ENCODE results near the gene CUL9.
"Not testable (repeated sequence)": the region's sequence is repeated elsewhere in the genome, so short reads cannot be mapped to it uniquely, and the experiment has no call there.

Gene CUL9

DNA sequence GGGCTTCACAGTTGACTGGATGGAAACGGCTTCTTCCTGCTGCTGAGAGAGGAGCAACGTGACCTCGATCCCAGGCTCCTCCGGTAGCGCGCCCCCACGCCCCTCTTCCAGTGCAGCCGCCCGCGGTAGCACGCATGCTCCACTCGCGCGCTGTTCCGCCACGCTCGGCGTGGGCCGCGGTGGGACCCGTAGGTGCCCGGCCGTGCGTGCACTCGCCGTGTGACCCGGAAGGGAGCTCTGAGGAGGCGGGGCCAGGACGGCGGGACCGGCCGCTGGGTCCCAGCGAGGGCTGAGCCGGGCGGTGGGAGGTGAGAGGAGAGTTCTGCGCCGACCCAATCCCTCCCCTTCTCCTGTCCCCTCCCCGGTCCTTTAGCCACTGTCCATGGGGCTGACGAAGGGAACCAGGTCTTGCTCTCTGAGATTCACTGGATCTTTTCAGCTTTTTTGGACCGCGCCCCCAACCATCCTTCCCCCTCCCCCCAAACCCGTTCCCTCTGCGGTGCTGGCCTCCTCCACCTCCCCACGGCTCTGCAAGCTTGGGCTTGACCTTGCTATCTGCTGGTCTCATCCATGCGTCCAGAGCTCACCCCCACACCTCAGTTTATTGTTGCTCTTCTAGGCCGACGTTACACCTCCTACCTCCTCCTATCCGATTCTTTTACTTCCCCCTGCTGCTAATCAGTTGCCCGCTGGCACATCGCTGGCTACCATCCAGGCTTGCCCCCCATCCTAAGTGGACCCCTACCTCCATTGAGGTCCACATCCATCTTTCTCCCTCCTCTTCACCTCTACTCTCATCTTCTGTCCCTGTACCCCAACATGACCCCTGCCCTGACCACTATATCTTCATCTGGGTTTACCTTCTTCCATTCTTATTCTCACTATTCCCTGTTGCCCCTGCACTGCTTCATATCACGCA lies at the start of gene CUL9:
TSS of gene CUL9 (plus strand) at position 255 of the 919 bp plus-strand sequence. CDS start 2,115 bp downstream, outside the sequence.
- peak; percentile 32 for DNase-seq

- DNase-seq: no peak
Measured at GRCh38 chr6:43138267-43138666, 43.7 kb upstream of the CUL9 start.

DNA sequence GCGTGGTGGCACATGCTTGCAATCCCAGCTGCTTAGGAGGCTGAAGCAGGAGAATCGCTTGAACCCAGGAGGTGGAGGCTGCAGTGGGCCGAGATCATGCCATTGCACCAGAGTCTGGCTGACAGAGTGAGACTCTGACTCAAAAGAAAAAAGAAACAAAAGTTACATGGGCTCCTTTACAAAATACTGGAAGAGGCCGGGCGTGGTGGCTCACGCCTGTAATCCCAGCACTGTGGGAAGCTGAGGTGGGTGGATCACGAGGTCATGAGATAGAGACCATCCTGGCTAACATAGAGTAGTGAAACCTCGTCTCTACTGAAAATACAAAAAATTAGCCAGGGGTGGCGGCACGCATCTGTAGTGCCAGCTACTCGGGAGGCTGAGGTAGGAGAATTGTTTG lies 42.0 kb upstream of the CUL9 start:
- not testable (repeated sequence) for DNase-seq

DNA sequence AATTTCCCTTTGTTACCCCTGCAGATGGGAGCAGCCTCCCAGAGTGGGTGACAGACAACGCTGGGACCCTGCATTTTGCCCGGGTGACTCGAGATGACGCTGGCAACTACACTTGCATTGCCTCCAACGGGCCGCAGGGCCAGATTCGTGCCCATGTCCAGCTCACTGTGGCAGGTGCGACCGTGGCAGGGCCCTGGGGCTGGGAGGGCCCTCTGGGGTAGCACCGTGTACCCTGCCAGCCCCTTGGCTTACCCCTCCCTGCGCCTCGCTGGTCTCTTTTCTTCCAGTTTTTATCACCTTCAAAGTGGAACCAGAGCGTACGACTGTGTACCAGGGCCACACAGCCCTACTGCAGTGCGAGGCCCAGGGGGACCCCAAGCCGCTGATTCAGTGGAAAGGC lies 40.4 kb upstream of the CUL9 start:
- DNase-seq: no peak

DNA sequence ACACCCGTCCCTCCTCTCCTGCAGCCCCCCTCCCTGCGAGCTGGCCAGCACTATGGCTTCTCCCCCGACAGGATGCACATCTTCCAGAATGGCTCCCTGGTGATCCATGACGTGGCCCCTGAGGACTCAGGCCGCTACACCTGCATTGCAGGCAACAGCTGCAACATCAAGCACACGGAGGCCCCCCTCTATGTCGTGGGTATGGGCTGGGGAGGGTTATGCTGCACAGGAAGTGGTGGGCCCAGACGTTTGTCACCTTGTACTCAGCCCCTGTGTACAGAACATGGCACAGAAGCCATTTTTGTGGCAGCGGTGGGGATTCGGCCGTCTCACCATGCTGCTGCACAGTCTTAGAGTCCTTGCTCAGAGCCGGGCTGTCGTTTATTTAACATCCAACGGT lies 39.9 kb upstream of the CUL9 start:
- no peak for DNase-seq

DNA sequence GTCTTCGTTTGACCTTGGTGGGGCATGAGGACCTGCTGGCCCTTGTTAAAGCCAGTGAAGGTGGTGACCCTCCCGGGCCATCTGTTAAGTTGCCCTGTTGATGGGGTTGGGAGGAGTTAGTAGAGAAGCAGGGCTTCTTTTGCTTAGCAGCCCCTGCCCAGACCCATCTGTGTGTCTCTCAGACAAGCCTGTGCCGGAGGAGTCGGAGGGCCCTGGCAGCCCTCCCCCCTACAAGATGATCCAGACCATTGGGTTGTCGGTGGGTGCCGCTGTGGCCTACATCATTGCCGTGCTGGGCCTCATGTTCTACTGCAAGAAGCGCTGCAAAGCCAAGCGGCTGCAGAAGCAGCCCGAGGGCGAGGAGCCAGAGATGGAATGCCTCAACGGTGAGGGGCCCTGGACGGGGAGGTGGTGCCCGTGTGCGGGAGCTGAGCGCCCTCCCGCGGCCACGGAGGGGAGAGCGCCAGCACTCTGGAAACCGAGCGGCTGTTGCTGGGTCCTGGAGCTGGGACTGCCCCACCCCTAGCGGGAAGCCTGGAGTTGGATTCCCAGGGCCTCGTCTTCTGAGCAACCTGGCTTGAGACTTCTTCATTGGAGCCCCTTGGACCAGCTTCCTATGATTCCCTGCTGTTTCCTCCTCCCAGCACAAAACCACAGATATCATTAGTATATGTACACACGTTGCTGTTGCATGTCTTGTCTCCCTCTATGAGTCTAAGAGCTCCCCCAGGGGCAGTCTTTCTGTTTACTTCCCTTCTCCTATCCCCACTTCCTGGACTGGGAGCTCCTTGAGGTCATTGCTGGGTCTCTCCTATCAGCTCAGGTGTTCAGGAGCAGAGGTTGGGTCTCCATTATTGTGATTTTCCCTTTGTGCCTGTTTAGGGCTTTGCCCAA lies 38.5 kb upstream of the CUL9 start:
- DNase-seq: no peak

- no peak for DNase-seq
Measured at GRCh38 chr6:43144879-43145278, 37.1 kb upstream of the CUL9 start.

DNA sequence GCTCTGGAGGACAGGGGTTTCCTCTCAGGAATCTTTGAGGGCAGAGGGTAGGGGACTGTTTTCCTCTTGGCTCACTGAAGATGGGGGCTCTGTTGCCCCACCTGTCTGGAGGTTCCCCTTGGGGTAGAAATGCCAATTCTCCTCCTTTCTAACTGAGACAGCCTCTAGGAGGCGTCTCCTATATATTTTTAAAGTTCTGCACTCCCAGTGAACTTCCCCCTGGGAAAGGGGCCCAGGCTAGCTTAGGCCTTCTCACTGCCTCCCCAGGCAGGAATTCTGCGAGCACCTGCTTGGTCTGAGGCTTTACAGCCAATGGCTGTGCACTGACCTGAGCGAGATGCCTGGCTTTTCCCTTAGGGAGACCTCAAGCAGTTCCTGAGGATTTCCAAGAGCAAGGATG lies 35.7 kb upstream of the CUL9 start:
- DNase-seq: no peak

- DNase-seq: no peak
Measured at GRCh38 chr6:43146709-43147688, 35.0 kb upstream of the CUL9 start.

DNA sequence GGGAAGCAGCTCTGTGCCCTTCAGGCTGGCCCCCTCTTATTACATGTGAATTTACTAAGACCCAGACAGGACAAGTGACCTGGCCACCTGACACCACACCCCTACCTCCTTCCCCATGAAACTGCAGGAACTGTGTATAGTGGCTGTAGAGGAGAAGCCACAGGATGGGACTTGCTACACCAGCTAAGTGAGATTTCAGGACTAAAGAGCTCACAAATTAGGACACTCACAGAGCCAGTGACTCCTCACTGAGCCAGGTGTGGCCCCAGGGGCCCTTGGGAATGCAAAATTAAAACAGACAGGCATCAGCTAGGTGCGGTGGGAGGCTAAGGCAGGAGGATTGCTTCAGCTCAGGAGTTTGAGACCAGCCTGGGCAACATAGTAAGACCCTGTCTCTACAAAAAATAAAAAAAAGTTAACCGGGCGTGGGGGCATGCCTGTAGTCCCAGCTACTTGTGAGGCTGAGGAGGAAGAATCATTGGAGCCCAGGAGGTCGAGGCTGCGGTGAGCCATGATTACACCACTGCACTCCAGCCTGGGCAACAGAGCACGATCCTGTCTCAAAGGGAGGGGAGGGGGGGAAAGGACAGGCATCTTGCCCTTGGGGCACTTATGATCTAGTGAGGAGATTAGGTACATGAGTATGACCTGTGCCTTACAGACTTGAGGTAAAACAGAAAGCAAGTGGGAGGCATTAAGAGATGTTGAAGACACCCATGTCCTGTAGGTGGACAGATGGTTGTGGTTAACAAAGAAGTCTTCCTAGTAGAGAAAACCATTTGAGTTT lies 34.1 kb upstream of the CUL9 start:
- no peak for DNase-seq

DNA sequence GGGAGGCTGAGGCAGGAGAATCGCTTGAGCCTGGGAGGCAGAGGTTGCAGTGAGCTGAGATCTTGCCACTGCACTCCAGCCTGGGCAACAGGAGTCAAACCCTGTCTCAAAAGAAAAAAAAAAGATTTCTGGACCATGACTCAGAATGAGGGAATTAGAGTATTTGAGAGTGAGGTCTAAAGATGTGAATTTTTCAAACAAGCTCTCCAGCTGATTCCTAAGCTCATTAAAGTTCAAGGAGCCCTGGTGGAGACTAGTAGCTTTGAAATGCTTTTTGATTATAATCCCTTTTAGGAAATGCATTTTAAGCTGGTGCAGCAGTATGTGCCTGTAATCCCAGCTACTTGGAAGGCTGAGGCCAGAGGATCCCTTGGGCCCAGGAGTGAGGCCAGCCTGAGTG lies 32.7 kb upstream of the CUL9 start:
- DNase-seq: no peak

GRCh38 chr6:43150051-43150751 lies 31.8 kb upstream of the CUL9 start:
- no peak for DNase-seq

DNA sequence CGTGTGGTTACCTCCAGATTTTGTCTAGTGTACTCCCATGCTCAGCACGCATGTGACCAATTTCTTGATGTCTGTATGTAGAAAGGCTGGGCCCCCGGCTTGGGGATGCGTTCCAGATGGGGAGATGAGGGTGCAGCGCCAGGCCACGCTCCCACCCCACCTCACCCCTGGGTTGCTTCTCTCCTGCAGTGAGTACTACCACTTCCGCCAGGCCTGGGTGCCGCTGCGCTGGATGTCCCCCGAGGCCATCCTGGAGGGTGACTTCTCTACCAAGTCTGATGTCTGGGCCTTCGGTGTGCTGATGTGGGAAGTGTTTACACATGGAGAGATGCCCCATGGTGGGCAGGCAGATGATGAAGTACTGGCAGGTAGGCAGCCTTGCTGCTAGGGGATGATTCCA lies 22.4 kb upstream of the CUL9 start:
- DNase-seq: no peak

GRCh38 chr6:43163899-43164298 lies 18.1 kb upstream of the CUL9 start:
- DNase-seq: no peak

DNA sequence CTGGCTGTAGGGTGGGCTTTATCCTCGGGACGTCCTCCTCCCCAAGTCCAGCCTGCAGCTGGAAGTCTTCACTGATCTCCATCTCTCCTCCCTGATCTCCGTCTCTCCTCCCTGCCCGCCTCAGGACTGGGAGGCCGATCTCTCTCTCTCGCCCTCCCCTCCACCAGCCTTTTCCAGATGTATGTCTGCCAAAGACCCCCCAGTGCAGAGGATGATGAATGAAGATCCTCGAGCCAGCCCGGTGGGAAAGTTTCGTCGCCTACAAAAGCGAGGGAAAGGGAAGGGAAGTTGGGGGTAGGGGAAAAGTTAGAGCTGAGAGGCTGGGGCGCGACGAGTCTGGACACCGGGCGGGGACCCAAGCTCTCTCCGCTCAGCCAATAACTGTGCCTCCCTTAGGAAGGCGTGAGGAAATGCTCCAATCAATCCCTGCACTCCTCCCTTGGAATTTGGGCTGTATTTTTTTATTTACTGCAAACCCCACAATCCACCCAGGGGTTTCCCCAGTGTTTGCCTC lies 11.5 kb upstream of the CUL9 start:
- DNase-seq: no peak

GRCh38 chr6:43170931-43171706 lies 10.9 kb upstream of the CUL9 start, which contains the start of gene SRF:
SRF (plus strand) TSS chr6:43171269; CDS start chr6:43171657, 388 bp downstream.
- DNase-seq: peak; percentile 97

DNA sequence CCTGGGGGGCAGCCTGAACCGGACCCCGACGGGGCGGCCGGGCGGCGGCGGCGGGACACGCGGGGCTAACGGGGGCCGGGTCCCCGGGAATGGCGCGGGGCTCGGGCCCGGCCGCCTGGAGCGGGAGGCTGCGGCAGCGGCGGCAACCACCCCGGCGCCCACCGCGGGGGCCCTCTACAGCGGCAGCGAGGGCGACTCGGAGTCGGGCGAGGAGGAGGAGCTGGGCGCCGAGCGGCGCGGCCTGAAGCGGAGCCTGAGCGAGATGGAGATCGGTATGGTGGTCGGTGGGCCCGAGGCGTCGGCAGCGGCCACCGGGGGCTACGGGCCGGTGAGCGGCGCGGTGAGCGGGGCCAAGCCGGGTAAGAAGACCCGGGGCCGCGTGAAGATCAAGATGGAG lies 10.3 kb upstream of the CUL9 start:
- no peak for DNase-seq

GRCh38 chr6:43172104-43173007 lies 9.6 kb upstream of the CUL9 start:
- DNase-seq: no peak
